ENCODE results near the gene TRPM2.
"Not testable (repeated sequence)": the region's sequence is repeated elsewhere in the genome, so short reads cannot be mapped to it uniquely, and the experiment has no call there.

Gene TRPM2

GRCh38 chr21:44391345-44392091 is 38.1 kb downstream of the TRPM2 start:
- in situ Hi-C loops (cut with MboI; ENCODE audit: low sequenced_read_pairs): no loop called here

GRCh38 chr21:44392185-44392584 is 38.8 kb downstream of the TRPM2 start:
- in situ Hi-C loops (cut with MboI; ENCODE audit: low sequenced_read_pairs): no loop called here

GRCh38 chr21:44392916-44393315 is 39.5 kb downstream of the TRPM2 start:
- in situ Hi-C loops (cut with MboI; ENCODE audit: low sequenced_read_pairs): no loop called here

GRCh38 chr21:44394733-44395132 is 41.3 kb downstream of the TRPM2 start:
- in situ Hi-C loops (cut with MboI; ENCODE audit: low sequenced_read_pairs): no loop called here

GRCh38 chr21:44395260-44395659 is 41.8 kb downstream of the TRPM2 start:
- in situ Hi-C loops (cut with MboI; ENCODE audit: low sequenced_read_pairs): no loop called here

GRCh38 chr21:44396803-44397202 is 43.4 kb downstream of the TRPM2 start:
- in situ Hi-C loops (cut with MboI; ENCODE audit: low sequenced_read_pairs): not testable (repeated sequence)

GRCh38 chr21:44397431-44398031 is 44.1 kb downstream of the TRPM2 start:
- in situ Hi-C loops (cut with MboI; ENCODE audit: low sequenced_read_pairs): no loop called here

- in situ Hi-C loops (cut with MboI; ENCODE audit: low sequenced_read_pairs): no loop called here
Observed at GRCh38 chr21:44398499-44398898, 45.1 kb downstream of the TRPM2 start.

- in situ Hi-C loops (cut with MboI; ENCODE audit: low sequenced_read_pairs): no loop called here
Observed at GRCh38 chr21:44399151-44399954, 45.9 kb downstream of the TRPM2 start.

GRCh38 chr21:44399955-44400790 is 46.8 kb downstream of the TRPM2 start:
- in situ Hi-C loops (cut with MboI; ENCODE audit: low sequenced_read_pairs): no loop called here

- in situ Hi-C loops (cut with MboI; ENCODE audit: low sequenced_read_pairs): no loop called here
Observed at GRCh38 chr21:44400791-44401385, 47.5 kb downstream of the TRPM2 start.

- in situ Hi-C loops (cut with MboI; ENCODE audit: low sequenced_read_pairs): no loop called here
Observed at GRCh38 chr21:44401386-44402160, 48.2 kb downstream of the TRPM2 start.

- in situ Hi-C loops (cut with MboI; ENCODE audit: low sequenced_read_pairs): no loop called here
Observed at GRCh38 chr21:44402323-44403105, 49.1 kb downstream of the TRPM2 start.

- in situ Hi-C loops (cut with MboI; ENCODE audit: low sequenced_read_pairs): no loop called here
Observed at GRCh38 chr21:44403106-44404020, 49.9 kb downstream of the TRPM2 start.

GRCh38 chr21:44404482-44404881 is 51.1 kb downstream of the TRPM2 start:
- in situ Hi-C loops (cut with MboI; ENCODE audit: low sequenced_read_pairs): not testable (repeated sequence)

GRCh38 chr21:44405091-44405947 is 51.9 kb downstream of the TRPM2 start:
- in situ Hi-C loops (cut with MboI; ENCODE audit: low sequenced_read_pairs): no loop called here

Data from HL-60/S4 treated with phorbol 12-myristate 13-acetate at 8.2 ng/mL for 4 days and 3 days (cell line).